Esophagus squamous epithelium (tissue), 5 donors: Measurements from ENCODE around the gene BIVM. TPM values are rescaled to one million over a fixed set of nuclear protein-coding genes. Genes with fewer than 3 reads are reported as not detected.

ENCODE experiments used
- DNase-seq: peaks from one replicate; lab custom pipeline; 2025; lab: John Stamatoyannopoulos, UW
- H3K27ac ChIP-seq, 4 donors: fragments of 200-600 bp; sonication (generic); one replicate each; pipeline ENCODE4 v1.5.1; 2016 to 2019; ENCODE audit warnings: mild to moderate bottlenecking in 1 of 4
- H3K27me3 ChIP-seq, 4 donors: fragments of 200-600 bp; sonication (generic); 1 replicate in 3 of 4; 2 replicates in 1 of 4; pipeline versions ENCODE4 v1.5.1 to v1.6.0; 2017 to 2021; ENCODE audit warnings: antibody characterized with exemption in 1 of 4
- H3K36me3 ChIP-seq, 3 donors: fragments of 200-600 bp; sonication (generic); one replicate each; pipeline ENCODE4 v1.5.1; 2016 to 2019
- H3K4me1 ChIP-seq, 3 donors: fragments of 200-600 bp; sonication (generic); one replicate each; pipeline ENCODE4 v1.5.1; 2017 to 2019
- H3K4me3 ChIP-seq, 4 donors: fragments of 200-600 bp; sonication (generic); 1 replicate in 3 of 4; 2 replicates in 1 of 4; pipeline ENCODE4 v1.5.1; 2016 to 2019; ENCODE audit warnings: mild to moderate bottlenecking in 2 of 4, moderate library complexity in 1 of 4
- H3K9me3 ChIP-seq, 3 donors: fragments of 200-600 bp; sonication (generic); one replicate each; pipeline ENCODE4 v1.5.1; 2016 to 2019
- POLR2A ChIP-seq, 4 donors: fragments of 450-650 bp; IDR thresholded peaks; one replicate each; pipeline ENCODE4 v1.6.1; 2017; ENCODE audit warnings: antibody characterized with exemption in 4 of 4, mild to moderate bottlenecking in 4 of 4, moderate library complexity in 3 of 4
- WGBS, 2 donors: methylation state at CpG; one replicate each; pipeline ENCODE4 v1.1.5; 2018; 5-methylcytosine and 5-hydroxymethylcytosine counted together
- intact Hi-C: fragments of 100-400 bp; cut with DNase I; formaldehyde crosslinking; loops from one replicate; pipeline ENCODE4 v1.15.0; 2022
- total RNA-seq, 4 donors: library from RNA; depleted of rRNA; stranded (reverse); fragments of >200 nt; gene quantifications; one replicate each; pipeline ENCODE4 v1.1.0, GENCODE V29; 2016
- TF ChIP-seq, protein P1 (sequence below), 6 experiments: fragments of 450-650 bp in 4 of 6; fragments of 200-600 bp in 2 of 6; sonication (generic) in 2 of 6; IDR thresholded peaks; one replicate each; pipeline ENCODE4 v1.5.1; 2016 to 2019; ENCODE audit warnings: antibody characterized with exemption in 6 of 6, mild to moderate bottlenecking in 4 of 6, moderate library complexity in 4 of 6
- donor health status: DM: yes; HTN: yes; CAD: no.

The BIVM gene
- total RNA-seq, 4 donors from 2014 or later = 6.4 to 17.5 (median 9.8) TPM

DNA sequence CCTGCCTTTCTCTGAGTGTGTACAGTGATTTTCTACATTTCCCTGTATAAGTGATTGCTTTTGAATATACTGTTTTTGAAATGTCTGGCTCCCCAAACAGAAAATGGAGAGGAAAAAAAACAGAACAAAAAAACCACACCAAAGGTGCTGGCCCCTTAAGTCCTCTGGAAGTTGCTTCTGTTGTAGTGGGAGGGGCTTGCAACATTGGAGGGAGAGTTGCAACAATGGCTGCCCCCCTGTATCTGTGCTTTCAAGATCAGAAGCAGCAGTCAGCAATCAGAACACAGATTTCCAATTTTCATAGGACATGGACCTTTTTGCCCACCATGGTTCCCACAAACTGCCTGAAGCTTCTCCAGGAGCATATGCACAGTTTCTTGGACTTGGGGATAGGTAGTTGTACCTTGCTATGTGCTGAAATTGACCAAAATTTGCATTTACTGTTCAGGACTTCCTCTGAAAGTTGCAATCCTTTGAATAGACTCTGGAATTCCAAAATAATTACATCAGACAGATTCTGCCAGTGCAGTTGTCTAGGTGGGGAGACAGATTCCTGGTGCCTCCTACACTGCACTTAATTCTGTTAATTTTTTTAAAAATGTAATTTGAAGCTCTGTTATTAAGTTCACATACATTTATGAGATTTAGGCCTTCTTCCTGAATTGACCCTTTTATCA lies 13.8 kb downstream of the BIVM start:
- no peaks in the 10 kb centered on the region for H3K27me3 ChIP-seq
- intact Hi-C loops = no loop called here
- H3K4me3 ChIP-seq = no peak overlapping the region
- peaks cover 0 to 7% (median 0%) of the 10 kb centered on the region in 3 donors for H3K9me3 ChIP-seq
- no peak overlapping the region for H3K27ac ChIP-seq
- DNase-seq = no peak
- H3K4me1 ChIP-seq = no peaks in the 10 kb centered on the region
- H3K36me3 ChIP-seq = peaks cover 0 to 48% (median 0%) of the 10 kb centered on the region in 3 donors
- TF ChIP-seq, protein P1, sequence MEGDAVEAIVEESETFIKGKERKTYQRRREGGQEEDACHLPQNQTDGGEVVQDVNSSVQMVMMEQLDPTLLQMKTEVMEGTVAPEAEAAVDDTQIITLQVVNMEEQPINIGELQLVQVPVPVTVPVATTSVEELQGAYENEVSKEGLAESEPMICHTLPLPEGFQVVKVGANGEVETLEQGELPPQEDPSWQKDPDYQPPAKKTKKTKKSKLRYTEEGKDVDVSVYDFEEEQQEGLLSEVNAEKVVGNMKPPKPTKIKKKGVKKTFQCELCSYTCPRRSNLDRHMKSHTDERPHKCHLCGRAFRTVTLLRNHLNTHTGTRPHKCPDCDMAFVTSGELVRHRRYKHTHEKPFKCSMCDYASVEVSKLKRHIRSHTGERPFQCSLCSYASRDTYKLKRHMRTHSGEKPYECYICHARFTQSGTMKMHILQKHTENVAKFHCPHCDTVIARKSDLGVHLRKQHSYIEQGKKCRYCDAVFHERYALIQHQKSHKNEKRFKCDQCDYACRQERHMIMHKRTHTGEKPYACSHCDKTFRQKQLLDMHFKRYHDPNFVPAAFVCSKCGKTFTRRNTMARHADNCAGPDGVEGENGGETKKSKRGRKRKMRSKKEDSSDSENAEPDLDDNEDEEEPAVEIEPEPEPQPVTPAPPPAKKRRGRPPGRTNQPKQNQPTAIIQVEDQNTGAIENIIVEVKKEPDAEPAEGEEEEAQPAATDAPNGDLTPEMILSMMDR (IDR thresholded peaks at IDR 0.05) = no peak
- TF ChIP-seq POLR2A (IDR thresholded peaks at IDR 0.05) = no peak

DNA sequence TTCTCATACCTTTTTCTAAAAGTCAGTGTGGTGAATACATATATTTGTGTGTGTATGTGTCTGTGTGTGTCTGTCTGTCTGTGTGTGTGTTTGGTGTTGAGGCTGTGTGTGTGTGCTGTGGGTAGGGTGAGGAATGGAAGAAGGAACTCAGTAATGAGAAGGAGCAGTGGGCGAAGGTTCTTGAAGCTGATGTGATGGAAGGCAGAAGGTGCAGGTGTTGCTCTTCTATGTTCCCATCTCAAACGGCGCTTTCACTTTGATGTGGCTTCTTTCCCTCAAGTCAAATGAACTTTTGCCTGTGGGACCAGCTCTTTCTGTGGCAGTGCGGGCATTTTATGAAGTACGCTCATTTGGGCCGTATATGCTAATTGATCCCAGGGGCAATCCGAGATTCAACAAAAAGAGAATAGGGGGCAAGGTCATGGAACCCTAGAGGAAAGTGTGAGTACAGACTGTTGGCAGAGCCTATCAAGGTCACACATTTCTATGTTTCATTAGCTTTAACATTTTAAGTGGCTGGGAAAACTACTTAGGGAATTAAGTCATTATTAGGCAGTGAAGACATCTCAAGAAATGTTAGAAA lies 15.2 kb downstream of the BIVM start:
- WGBS, 2 donors = 79 to 95% methylated on average over 6 to 7 of the region's 7 CpGs
- H3K9me3 ChIP-seq = peaks cover 0 to 7% (median 0%) of the 10 kb centered on the region in 3 donors
- no peak for DNase-seq

DNA sequence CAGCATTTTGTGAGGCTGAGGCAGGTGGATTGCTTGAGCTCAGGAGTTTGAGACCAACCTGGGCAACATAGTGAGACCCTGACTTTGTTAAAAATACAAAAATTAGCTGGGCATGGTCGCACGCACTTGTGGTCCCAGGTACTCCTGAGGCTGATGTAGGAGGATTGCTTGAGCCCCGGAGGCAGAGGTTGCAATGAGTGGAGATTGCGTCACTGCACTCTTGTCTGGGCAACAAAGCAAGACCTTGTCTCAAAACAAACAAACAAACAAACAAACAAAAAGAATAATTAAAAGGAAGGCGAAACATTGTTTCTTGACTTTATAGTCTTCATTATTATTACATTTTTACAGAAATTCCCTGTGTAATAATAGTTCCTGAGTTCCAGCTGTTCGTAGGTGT lies 15.9 kb downstream of the BIVM start:
- intact Hi-C loops = no loop called here
- no peak for TF ChIP-seq POLR2A (IDR thresholded peaks at IDR 0.05)
- TF ChIP-seq, protein P1 (IDR thresholded peaks at IDR 0.05) = no peak
- no peak for DNase-seq
- 77 to 79% methylated on average over 6 of the region's 6 CpGs for WGBS, 2 donors
- Histone ChIP-seq H3K36me3 (peaks cover 0 to 59% (median 0%) of the 10 kb centered on the region in 3 donors), H3K4me3 (no peak overlapping the region), H3K27me3 (no peaks in the 10 kb centered on the region), H3K4me1 (no peaks in the 10 kb centered on the region), H3K9me3 (peaks cover 0 to 7% (median 0%) of the 10 kb centered on the region in 3 donors), H3K27ac (no peak overlapping the region)

More for the DNA sequence above, 15.2 kb downstream of the BIVM start:
- TF ChIP-seq, protein P1 (IDR thresholded peaks at IDR 0.05) = no peak
- TF ChIP-seq POLR2A (IDR thresholded peaks at IDR 0.05) = no peak
- Histone ChIP-seq H3K4me3 (no peak overlapping the region), H3K36me3 (peaks cover 0 to 54% (median 0%) of the 10 kb centered on the region in 3 donors), H3K4me1 (no peaks in the 10 kb centered on the region), H3K27me3 (no peaks in the 10 kb centered on the region), H3K27ac (no peak overlapping the region)
- intact Hi-C loops = no loop called here

DNA sequence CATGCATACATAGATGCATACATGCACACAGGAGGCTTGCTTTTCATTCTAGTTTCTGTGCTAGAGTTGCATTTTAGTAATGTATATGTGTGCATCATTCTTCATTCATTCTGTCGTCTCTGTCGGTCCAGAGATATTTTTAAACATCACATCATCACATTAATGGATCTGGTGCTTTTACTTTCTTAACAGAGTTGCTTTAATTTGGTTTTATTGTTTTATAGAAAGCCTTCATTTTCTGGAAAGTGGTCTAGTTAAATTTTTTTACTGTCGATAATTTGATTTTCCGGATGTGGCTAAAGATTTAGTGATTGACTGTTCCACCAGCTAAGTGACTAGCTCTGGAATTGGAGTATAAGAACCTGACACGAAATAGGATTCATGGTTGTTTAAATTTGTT lies 16.9 kb downstream of the BIVM start:
- Histone ChIP-seq H3K4me1 (no peaks in the 10 kb centered on the region), H3K27ac (no peak overlapping the region), H3K27me3 (no peaks in the 10 kb centered on the region), H3K4me3 (no peak overlapping the region), H3K9me3 (peaks cover 0 to 5% (median 0%) of the 10 kb centered on the region in 3 donors), H3K36me3 (peaks cover 0 to 59% (median 3%) of the 10 kb centered on the region in 3 donors)
- no peak for DNase-seq
- WGBS, 2 donors = 80 to 94% methylated on average over 5 of the region's 5 CpGs
- intact Hi-C loops = no loop called here
- TF ChIP-seq, protein P1 (IDR thresholded peaks at IDR 0.05) = no peak
- no peak for TF ChIP-seq POLR2A (IDR thresholded peaks at IDR 0.05)

DNA sequence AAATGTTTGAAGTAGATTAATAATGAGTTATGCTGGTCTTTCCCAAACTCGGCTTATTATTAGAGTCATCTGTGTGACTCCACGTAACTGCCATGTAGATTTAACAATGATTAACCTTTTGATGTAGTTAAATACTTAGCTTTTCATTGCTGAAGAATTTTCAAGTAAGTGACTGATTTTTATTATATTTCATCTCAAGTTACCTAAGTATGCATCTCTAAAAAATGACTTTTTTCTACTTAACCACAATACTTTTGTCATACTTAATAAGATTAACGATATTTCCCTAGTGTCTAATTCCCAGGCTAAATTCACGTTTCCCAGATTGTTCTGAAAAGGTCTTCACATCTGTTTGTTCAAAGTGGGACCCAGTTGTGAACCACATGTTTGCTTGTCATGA lies 17.8 kb downstream of the BIVM start:
- TF ChIP-seq POLR2A (IDR thresholded peaks at IDR 0.05) = no peak
- TF ChIP-seq, protein P1 (IDR thresholded peaks at IDR 0.05) = no peak
- WGBS, 2 donors = 88 to 93% methylated on average over 4 of the region's 4 CpGs
- peaks cover 0 to 59% (median 6%) of the 10 kb centered on the region in 3 donors for H3K36me3 ChIP-seq

More for the DNA sequence above, 17.8 kb downstream of the BIVM start:
- Histone ChIP-seq H3K27me3 (no peaks in the 10 kb centered on the region), H3K27ac (no peak overlapping the region), H3K4me3 (no peak overlapping the region), H3K9me3 (no peaks in the 10 kb centered on the region), H3K4me1 (no peaks in the 10 kb centered on the region)
- DNase-seq = no peak
- intact Hi-C loops = no loop called here
